Inferior parietal cortex (tissue), 1 donor: ENCODE measurements around the gene GPD1L.
"Not testable (repeated sequence)": the region's sequence is repeated elsewhere in the genome, so short reads cannot be mapped to it uniquely, and the experiment has no call there.

ENCODE experiments used
- DNase-seq: peaks from one replicate; pipeline ENCODE4 v3.0.0-alpha.2; 2016; ENCODE audit errors: extremely low spot score

Gene GPD1L

GRCh38 chr3:32180141-32180784 is 73.8 kb downstream of the GPD1L start:
- no peak for DNase-seq

GRCh38 chr3:32181365-32181764 is 74.9 kb downstream of the GPD1L start:
- no peak for DNase-seq

GRCh38 chr3:32181796-32182195 is 75.4 kb downstream of the GPD1L start:
- no peak for DNase-seq

GRCh38 chr3:32184187-32184730 is 77.8 kb downstream of the GPD1L start:
- DNase-seq, result no peak

- DNase-seq, result no peak
Observed at GRCh38 chr3:32186097-32186496, 79.7 kb downstream of the GPD1L start.

DNA sequence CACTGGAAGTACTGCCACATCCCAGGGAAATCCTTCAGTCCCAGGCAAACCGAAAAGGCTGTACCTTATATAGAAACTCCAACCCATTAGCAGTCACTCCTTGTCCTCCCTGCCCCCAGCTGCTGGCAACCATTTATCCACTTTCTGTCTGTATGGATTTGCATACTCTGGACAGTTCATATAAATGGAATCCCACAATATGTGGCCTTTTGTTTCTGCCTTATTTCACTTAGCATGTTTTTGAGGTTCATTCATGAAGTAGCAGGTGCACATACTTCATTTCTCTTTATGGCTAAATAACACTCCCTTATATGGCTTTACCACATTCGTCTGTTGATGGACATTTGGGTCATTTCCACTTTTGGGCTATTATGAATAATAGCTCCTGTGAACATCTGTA is 80.5 kb downstream of the GPD1L start:
- no peak for DNase-seq

GRCh38 chr3:32189693-32190092 is 83.3 kb downstream of the GPD1L start:
- no peak for DNase-seq

DNA sequence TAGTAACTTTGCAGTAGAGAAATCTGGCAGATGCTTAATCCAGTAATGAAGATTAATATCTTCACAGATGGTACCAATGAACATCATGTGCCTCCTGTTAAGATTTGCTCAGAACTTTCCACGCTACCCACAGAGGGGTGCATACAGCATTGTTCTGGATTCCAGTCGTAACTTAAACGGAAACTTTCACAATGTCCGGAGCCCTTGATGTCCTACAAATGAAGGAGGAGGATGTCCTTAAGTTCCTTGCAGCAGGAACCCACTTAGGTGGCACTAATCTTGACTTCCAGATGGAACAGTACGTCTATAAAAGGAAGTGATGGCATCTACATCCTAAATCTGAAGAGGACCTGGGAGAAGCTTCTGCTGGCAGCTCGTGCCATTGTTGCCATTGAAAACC is 84.1 kb downstream of the GPD1L start:
- not testable (repeated sequence) for DNase-seq

DNA sequence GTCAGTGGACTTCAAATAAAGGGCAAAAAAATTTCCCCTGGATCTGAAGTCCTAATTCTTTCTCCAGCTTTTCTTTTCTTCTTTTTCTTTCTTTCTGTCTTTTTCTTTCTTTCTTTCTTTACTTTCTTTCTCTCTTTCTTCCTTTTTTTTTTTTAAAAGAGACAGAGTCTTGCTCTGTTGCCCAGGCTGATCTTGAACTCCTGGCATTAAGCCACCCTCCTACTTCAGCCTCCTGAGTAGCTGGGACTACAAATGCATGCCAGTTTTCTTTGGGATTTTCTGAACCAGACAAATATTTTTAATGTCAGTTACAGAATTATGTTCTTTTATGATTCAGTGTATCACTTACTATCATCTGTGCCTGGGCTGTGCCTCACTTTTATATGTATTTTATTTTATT is 86.7 kb downstream of the GPD1L start:
- no peak for DNase-seq

DNA sequence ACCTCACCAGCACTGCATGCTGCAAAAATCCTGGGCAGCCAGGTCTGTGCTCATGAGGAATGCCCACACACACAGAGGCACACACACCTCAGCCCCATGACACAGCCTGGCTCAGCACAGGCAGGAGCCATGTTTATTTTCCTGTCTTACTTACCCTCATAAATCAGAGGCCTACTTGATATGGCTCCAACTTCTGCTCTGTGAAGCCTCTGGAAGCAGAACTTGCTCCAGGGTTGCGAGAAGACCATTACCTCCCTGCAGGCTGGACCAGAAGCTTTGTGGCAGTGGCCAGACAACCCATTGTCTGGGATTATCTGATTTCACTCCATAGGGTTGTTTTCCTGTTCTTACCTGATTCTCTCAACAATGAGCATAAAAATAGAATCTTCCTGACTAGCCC is 88.2 kb downstream of the GPD1L start:
- DNase-seq, result no peak

- DNase-seq, result no peak
Observed at GRCh38 chr3:32195995-32196540, 89.6 kb downstream of the GPD1L start.

GRCh38 chr3:32197991-32198390 is 91.6 kb downstream of the GPD1L start:
- no peak for DNase-seq

DNA sequence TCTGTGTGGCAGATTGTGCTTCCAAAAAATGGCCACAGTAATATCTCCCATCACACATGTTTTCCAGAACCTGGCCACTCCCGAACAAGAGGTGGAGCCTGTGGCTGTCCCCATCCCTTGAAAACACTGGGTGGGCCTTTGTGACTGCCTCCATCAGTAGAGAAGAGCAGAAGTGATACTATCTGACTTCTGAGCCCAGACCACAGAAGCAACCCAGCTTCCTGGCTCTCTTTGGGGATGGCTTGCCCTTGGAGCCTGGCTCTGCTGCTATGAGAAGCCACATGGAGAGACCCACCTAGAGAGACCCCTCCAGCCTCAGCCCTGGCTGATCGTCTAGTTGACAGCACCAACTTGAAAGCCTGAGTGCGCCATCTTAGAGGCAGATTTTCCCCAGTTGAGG is 92.3 kb downstream of the GPD1L start:
- no peak for DNase-seq

GRCh38 chr3:32200490-32200889 is 94.1 kb downstream of the GPD1L start:
- DNase-seq, result no peak

- DNase-seq, result no peak
Observed at GRCh38 chr3:32200992-32201758, 94.8 kb downstream of the GPD1L start.

- no peak for DNase-seq
Observed at GRCh38 chr3:32202496-32202895, 96.1 kb downstream of the GPD1L start.

GRCh38 chr3:32203854-32204253 is 97.4 kb downstream of the GPD1L start:
- DNase-seq, result peak; percentile 20

GRCh38 chr3:32208447-32208846 is 102.0 kb downstream of the GPD1L start:
- no peak for DNase-seq

DNA sequence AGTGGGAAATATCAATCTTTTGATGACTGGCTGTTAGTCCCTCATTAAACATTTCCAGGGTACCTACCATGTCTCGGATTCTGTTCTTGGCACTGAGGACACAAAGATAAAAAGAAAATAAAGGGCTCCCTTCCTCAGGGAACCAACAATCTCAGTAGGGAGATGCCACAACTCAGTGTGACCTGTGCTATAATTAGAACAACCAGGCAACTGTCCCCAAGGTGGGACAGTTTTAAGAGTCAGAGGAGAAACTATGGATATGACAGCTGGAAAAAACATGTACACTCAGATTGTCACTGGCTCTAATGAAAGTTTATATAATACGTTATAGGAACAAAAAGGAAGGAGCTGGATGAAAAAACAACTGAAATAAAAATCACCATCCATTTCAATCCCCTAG is 108.8 kb downstream of the GPD1L start:
- no peak for DNase-seq

DNA sequence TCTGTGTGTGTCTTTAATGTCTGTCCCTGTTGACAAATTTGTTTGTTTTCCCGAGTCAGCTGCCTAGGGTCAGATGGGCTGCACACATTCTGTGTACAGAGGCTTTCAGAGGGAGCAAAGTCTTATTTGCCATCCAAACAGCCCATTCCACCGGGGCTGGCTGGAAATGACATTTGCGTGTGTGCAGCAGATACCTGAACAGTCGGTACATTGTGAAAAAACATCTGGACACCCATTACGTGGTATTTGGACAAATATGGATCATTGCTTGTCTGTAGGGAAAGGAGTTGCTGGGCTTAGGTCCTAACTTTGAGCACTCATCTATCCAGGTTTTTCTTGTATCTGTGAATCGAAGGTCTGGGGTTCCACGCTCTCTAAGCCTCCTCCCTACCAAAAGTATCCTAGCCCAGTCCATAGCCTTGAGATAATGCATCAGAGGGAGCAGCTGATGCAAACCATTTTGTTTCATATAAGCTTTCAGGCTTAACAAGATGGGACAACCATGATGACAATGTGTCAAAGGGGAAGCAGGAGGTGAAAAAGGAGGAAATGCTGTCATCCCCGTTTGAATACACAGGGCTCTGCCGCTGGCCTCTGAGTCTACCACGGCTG is 109.9 kb downstream of the GPD1L start:
- DNase-seq, result no peak

- no peak for DNase-seq
Observed at GRCh38 chr3:32217339-32217738, 110.9 kb downstream of the GPD1L start.
